Kidney (tissue), 14 donors: ENCODE measurements around the gene RASA2. TPM values are rescaled to one million over a fixed set of nuclear protein-coding genes. Genes with fewer than 3 reads are reported as not detected.
A peak's percentile ranks its signal among the peaks of the same experiment; 100 is the strongest.

Experiments
- DNase-seq, 5 donors: peaks; one replicate each; pipeline ENCODE4 v3.0.0-alpha.2; 2013 to 2020
- FAIRE-seq: peaks from 2 replicates; lab custom pipeline; 2012; peaks lifted over from hg19 to GRCh38; lab: Jason Lieb, UNC
- H3K27ac ChIP-seq, 2 donors: one replicate each; pipeline ENCODE4 v1.7.0; 2013; ENCODE audit warnings: low read depth in 2 of 2, low read length in 2 of 2, inconsistent platforms in 1 of 2
- H3K27me3 ChIP-seq: one replicate; pipeline ENCODE4 v1.7.1; 2013; ENCODE audit warnings: low read length, inconsistent platforms; ENCODE audit not compliant: control insufficient read depth, insufficient read depth
- H3K36me3 ChIP-seq, 3 donors: one replicate each; pipeline versions ENCODE4 v1.7.0 to v1.7.1; 2013; ENCODE audit warnings: low read length in 3 of 3, control low read depth in 1 of 3, inconsistent platforms in 1 of 3; ENCODE audit not compliant: insufficient read depth in 3 of 3, control insufficient read depth in 2 of 3
- H3K4me1 ChIP-seq, 3 donors: one replicate each; pipeline versions ENCODE4 v1.7.0 to v1.7.1; 2013; ENCODE audit warnings: low read length in 3 of 3, inconsistent platforms in 1 of 3, low read depth in 1 of 3; ENCODE audit not compliant: control insufficient read depth in 2 of 3, insufficient read depth in 2 of 3
- H3K4me3 ChIP-seq, 3 donors: one replicate each; pipeline versions ENCODE4 v1.7.0 to v1.8.1; 2013; ENCODE audit warnings: low read length in 3 of 3, control low read depth in 1 of 3, inconsistent platforms in 1 of 3
- H3K9ac ChIP-seq, 3 donors: one replicate each; pipeline versions ENCODE4 v1.7.0 to v1.7.1; 2013; ENCODE audit warnings: low read length in 3 of 3, control low read depth in 1 of 3, inconsistent platforms in 1 of 3
- H3K9me3 ChIP-seq, 3 donors: one replicate each; pipeline versions ENCODE4 v1.7.0 to v1.7.1; 2013; ENCODE audit warnings: low read length in 3 of 3, control low read depth in 1 of 3, inconsistent platforms in 1 of 3; ENCODE audit not compliant: control insufficient read depth in 2 of 3, insufficient read depth in 1 of 3
- intact Hi-C: fragments of 100-400 bp; cut with DNase I; formaldehyde crosslinking; loops from one replicate; pipeline ENCODE4 v1.11.1; 2022
- polyA plus RNA-seq: library from polyadenylated mRNA; stranded (reverse); fragments of 350-450 nt; fragmentation: Illumina TruSeq; extraction: RNeasy Lipid Tissue Mini Kit (QIAGEN cat#74804); gene quantifications from one replicate; pipeline ENCODE4 v1.2.3, GENCODE V29; 2014; ENCODE audit warnings: low read depth, low replicate concordance; ENCODE audit not compliant: insufficient read depth
- total RNA-seq: library from RNA; stranded (reverse); fragmentation: NEBNext Ultra II Directional; extraction: Animal tissue kit (Norgen Biotek cat#: 25700); gene quantifications from one replicate; pipeline ENCODE4 v1.2.1, GENCODE V29; 2021
- TF ChIP-seq, protein P1 (sequence below): IDR thresholded peaks from 3 replicates; pipeline ENCODE4 v1.5.1; 2012; ENCODE audit warnings: mild to moderate bottlenecking, moderate library complexity, borderline replicate concordance; ENCODE audit not compliant: insufficient read depth; ENCODE audit errors: extremely low read depth
- donor health status: control.
- donor health status: control.
- donor health status: control.
- donor health status: control.
- donor health status: control.
- donor health status: DM: yes; HTN: yes; CAD: no.
- donor health status: Normal renal cell carcinoma (clear cell type).

RASA2 gene
- total and polyA plus RNA-seq, 2 donors from 2014 or later: 2.2 to 29.8 TPM

DNA sequence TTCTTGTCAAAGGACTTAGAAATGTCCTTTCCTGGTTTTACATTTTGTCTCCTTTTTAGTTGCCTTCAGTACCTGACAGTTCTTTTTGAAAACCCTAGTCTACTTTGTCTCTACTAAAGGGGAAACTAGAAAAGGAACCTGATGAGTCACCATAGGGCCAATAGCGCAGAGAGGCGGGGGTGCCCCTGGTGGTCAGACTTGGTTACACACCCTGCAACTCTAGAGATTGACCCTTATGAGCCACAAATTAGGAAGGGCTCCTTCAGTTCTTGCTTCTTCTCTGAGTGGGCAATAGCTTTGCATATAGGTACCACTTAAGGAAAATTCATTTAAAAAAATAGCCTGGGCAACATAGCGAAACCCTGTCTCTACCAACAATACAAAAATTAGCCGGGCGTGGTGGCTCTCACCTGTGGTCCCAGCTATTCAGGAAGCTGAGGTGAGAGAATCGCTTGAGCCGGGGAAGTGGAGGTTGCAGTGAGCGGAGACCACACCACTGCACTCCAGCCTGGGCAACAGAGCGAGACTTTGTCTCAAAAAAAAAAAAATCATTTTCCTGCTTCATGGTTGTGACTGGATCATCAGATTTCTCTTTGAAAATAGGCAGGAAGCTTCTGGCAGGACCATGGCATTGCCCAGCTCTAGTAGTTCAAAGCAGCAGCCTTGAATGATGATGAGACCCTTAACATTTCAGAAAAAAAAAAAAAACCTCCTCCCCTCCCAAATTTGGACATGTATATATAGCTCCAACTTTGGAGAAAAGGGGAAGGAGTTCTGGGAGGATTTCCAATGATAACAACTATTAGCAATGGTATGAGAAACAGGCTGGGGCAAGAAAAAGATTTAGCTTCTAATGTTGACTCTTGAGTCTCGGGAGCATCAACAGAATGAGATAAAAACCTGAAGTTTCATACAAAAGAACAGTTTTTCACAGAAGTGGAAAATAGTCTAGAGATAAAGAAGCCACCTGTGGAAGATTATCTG is 45.2 kb upstream of the RASA2 start:
- Histone ChIP-seq H3K4me3 (no peak overlapping the region), H3K27me3 (no peaks in the 10 kb centered on the region), H3K9ac (no peak overlapping the region), H3K36me3 (peaks cover 4 to 42% (median 30%) of the 10 kb centered on the region in 3 donors), H3K4me1 (peaks cover 0 to 12% (median 0%) of the 10 kb centered on the region in 3 donors), H3K9me3 (no peaks in the 10 kb centered on the region), H3K27ac (peak overlapping the region in 1 of 2 donors; percentile 67)
- intact Hi-C loops: loop anchor here (10.0 kb wide), 1 partner anchor 87 kb away; no protein-coding TSS in a partner anchor
- FAIRE-seq (no peak), DNase-seq (peak in 2 of 5 donors; percentile 62 to 87)
- TF ChIP-seq, protein P1, sequence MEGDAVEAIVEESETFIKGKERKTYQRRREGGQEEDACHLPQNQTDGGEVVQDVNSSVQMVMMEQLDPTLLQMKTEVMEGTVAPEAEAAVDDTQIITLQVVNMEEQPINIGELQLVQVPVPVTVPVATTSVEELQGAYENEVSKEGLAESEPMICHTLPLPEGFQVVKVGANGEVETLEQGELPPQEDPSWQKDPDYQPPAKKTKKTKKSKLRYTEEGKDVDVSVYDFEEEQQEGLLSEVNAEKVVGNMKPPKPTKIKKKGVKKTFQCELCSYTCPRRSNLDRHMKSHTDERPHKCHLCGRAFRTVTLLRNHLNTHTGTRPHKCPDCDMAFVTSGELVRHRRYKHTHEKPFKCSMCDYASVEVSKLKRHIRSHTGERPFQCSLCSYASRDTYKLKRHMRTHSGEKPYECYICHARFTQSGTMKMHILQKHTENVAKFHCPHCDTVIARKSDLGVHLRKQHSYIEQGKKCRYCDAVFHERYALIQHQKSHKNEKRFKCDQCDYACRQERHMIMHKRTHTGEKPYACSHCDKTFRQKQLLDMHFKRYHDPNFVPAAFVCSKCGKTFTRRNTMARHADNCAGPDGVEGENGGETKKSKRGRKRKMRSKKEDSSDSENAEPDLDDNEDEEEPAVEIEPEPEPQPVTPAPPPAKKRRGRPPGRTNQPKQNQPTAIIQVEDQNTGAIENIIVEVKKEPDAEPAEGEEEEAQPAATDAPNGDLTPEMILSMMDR: peak; percentile 74

DNA sequence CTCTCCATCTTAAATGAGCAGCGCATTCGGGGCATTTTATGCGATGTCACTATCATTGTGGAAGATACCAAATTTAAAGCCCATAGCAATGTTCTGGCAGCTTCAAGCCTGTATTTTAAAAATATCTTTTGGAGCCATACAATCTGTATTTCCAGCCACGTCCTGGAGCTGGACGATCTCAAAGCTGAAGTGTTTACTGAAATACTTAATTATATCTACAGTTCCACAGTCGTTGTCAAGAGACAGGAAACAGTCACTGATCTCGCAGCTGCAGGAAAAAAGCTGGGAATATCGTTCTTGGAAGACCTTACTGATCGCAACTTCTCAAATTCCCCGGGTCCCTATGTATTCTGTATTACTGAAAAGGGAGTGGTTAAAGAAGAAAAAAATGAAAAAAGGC is 44.4 kb upstream of the RASA2 start:
- no peaks in the 10 kb centered on the region for H3K27me3 ChIP-seq
- no peak for FAIRE-seq
- peak in 1 of 5 donors; percentile 85 for DNase-seq
- peak overlapping the region in 1 of 2 donors; percentile 61 for H3K27ac ChIP-seq
- no peaks in the 10 kb centered on the region for H3K9me3 ChIP-seq
- H3K9ac ChIP-seq: no peak overlapping the region
- H3K4me1 ChIP-seq: peaks cover 0 to 6% (median 0%) of the 10 kb centered on the region in 3 donors
- H3K4me3 ChIP-seq: no peak overlapping the region
- peaks cover 4 to 45% (median 30%) of the 10 kb centered on the region in 3 donors for H3K36me3 ChIP-seq
- intact Hi-C loops: loop anchor here (10.0 kb wide), 1 partner anchor 88 kb away; no protein-coding TSS in a partner anchor
- TF ChIP-seq, protein P1: no peak

DNA sequence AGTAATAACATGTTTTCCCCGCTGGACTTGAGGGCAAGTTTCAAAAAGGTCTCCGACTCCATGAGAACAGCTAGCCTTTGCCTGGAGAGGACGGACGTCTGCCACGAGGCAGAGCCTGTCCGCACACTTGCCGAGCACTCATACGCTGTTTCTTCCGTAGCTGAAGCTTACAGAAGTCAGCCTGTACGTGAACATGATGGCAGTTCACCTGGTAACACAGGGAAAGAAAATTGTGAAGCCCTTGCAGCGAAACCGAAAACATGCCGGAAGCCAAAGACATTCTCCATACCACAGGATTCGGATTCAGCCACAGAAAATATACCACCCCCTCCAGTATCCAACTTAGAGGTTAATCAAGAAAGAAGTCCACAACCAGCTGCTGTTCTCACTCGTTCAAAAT is 43.9 kb upstream of the RASA2 start:
- no peak overlapping the region for H3K9ac ChIP-seq
- peaks cover 4 to 45% (median 30%) of the 10 kb centered on the region in 3 donors for H3K36me3 ChIP-seq
- no peak overlapping the region for H3K4me3 ChIP-seq
- H3K27ac ChIP-seq: peak overlapping the region; percentile 7 to 61
- intact Hi-C loops: loop anchor here (10.0 kb wide), 1 partner anchor 88 kb away; no protein-coding TSS in a partner anchor
- no peaks in the 10 kb centered on the region for H3K9me3 ChIP-seq
- H3K27me3 ChIP-seq: no peaks in the 10 kb centered on the region
- FAIRE-seq: no peak
- TF ChIP-seq, protein P1: no peak
- peaks cover 0 to 6% (median 0%) of the 10 kb centered on the region in 3 donors for H3K4me1 ChIP-seq
- DNase-seq: no peak
